Fibroblast of villous mesenchyme (primary cell): ENCODE results near the gene VPS51. TPM values are rescaled to one million over a fixed set of nuclear protein-coding genes. Genes with fewer than 3 reads are reported as not detected.

Source experiments
- DNase-seq: peaks from one replicate; pipeline ENCODE4 v3.0.0-alpha.2; 2010; ENCODE audit warnings: low read depth
- H3K4me3 ChIP-seq: 2 replicates; pipeline ENCODE4 v1.5.1; 2011; ENCODE audit warnings: low read depth, mild to moderate bottlenecking, low read length
- small RNA-seq: library from RNA; depleted of rRNA; stranded (forward); fragments of <200 nt; gene quantifications from one replicate; pipeline ENCODE3, GENCODE V24; 2012
- total RNA-seq: library from RNA; depleted of rRNA; stranded (reverse); fragments of >200 nt; gene quantifications from 2 replicates; pipeline ENCODE4 v1.2.3, GENCODE V29; 2012
- TF ChIP-seq, protein P1 (sequence below): IDR thresholded peaks from 2 replicates; pipeline ENCODE4 v1.5.1; 2012; ENCODE audit warnings: low read depth, mild to moderate bottlenecking, low read length; ENCODE audit not compliant: insufficient read depth

VPS51 gene
- total RNA-seq, 1 donor, result 104 TPM

DNA sequence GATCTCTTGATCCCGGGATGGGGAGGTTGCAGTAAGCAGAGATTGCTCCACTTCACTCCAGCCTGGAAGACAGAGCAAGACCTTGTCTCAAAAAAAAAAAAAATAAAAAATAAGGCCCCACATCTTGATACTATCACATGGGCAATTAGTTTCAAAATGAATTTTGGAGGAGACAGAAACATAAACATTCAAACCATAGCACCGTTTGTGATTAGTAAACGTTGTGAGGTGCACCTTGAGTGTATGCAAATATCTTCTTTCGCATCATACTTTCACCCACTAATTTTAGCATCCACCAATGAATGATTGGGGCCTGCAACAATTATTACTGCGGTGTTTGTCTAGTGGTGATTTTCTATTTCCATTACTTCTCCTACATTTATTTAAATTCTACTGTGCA is 63.0 kb downstream of the VPS51 start:
- no peak for DNase-seq
- no peak overlapping the region for H3K4me3 ChIP-seq
- TF ChIP-seq, protein P1, sequence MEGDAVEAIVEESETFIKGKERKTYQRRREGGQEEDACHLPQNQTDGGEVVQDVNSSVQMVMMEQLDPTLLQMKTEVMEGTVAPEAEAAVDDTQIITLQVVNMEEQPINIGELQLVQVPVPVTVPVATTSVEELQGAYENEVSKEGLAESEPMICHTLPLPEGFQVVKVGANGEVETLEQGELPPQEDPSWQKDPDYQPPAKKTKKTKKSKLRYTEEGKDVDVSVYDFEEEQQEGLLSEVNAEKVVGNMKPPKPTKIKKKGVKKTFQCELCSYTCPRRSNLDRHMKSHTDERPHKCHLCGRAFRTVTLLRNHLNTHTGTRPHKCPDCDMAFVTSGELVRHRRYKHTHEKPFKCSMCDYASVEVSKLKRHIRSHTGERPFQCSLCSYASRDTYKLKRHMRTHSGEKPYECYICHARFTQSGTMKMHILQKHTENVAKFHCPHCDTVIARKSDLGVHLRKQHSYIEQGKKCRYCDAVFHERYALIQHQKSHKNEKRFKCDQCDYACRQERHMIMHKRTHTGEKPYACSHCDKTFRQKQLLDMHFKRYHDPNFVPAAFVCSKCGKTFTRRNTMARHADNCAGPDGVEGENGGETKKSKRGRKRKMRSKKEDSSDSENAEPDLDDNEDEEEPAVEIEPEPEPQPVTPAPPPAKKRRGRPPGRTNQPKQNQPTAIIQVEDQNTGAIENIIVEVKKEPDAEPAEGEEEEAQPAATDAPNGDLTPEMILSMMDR, result no peak

DNA sequence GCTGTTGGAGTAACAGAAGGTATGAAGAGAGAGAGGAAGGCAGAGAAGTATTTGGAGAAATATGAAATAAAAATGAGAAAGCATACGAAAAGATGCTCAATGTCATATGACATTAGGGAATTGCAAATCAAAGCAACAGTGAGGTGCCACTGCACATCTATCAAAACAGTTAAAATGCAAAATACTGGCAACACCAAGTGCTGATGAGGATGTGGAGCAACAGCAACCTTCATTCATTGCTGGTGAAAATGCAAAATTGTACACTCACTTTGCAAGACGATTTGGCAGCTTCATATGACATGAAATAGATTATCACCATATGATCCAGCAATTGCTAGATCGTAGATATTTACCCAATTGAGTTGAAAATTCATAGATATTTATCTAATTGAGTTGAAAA is 64.6 kb downstream of the VPS51 start:
- DNase-seq, result no peak
- TF ChIP-seq, protein P1, result no peak
- H3K4me3 ChIP-seq, result no peak overlapping the region

Small RNA genes within 50 kb of the gene (small RNA-seq; reads per million reads assigned to genes)
- gene HIGD1AP10 (not detected), gene PDCL2P2 (not detected), gene RNU2-23P (69.3 reads per million, percentile 96 among the genes with 10 or more reads in this experiment)

Other genes starting within 250 kb of the VPS51 start
- gene EHD1, start 217.6 kb upstream of the VPS51 start, total RNA-seq, result 80.2 and 93.7 TPM in 2 replicates
- gene ATG2A, start 179.0 kb upstream of the VPS51 start, total RNA-seq, result 12.1 and 13.2 TPM in 2 replicates
- 11.6 and 14.2 TPM in 2 replicates for gene PPP2R5B, start 171.5 kb upstream of the VPS51 start, total RNA-seq
- not detected in 2 replicates for gene GPHA2, start 160.3 kb upstream of the VPS51 start, total RNA-seq
- gene MAJIN, start 124.1 kb upstream of the VPS51 start, total RNA-seq, result not detected in 2 replicates
- 0.86 and 1.3 TPM in 2 replicates for gene BATF2, start 99.2 kb upstream of the VPS51 start, total RNA-seq
- 44.5 and 73.4 TPM in 2 replicates for gene ARL2, start 82.1 kb upstream of the VPS51 start, total RNA-seq
- gene SNX15, start 68.8 kb upstream of the VPS51 start, total RNA-seq, result 12.5 and 14.5 TPM in 2 replicates
- 10.4 and 13.5 TPM in 2 replicates for gene SAC3D1, start 55.0 kb upstream of the VPS51 start, total RNA-seq
- 23.7 and 27.4 TPM in 2 replicates for gene NAALADL1, start 37.7 kb upstream of the VPS51 start, total RNA-seq
- gene CDCA5, start 12.2 kb upstream of the VPS51 start, total RNA-seq, result 7.4 and 15.5 TPM in 2 replicates
- gene ZFPL1, start 12.0 kb upstream of the VPS51 start, total RNA-seq, result 28.9 and 46.7 TPM in 2 replicates
- 31.6 and 45.8 TPM in 2 replicates for gene TM7SF2, start 15.7 kb downstream of the VPS51 start, total RNA-seq
- 11.2 and 15.1 TPM in 2 replicates for gene ZNHIT2, start 21.5 kb downstream of the VPS51 start, total RNA-seq
- 137 and 279 TPM in 2 replicates for gene FAU, start 25.9 kb downstream of the VPS51 start, total RNA-seq
- gene MRPL49, start 26.1 kb downstream of the VPS51 start, total RNA-seq, result 41.2 and 54.4 TPM in 2 replicates
- 13.0 and 13.5 TPM in 2 replicates for gene SYVN1, start 38.3 kb downstream of the VPS51 start, total RNA-seq
- gene SPDYC, start 74.0 kb downstream of the VPS51 start, total RNA-seq, result not detected in 2 replicates
- gene CAPN1, start 85.7 kb downstream of the VPS51 start, total RNA-seq, result 123 and 133 TPM in 2 replicates
- gene POLA2, start 165.7 kb downstream of the VPS51 start, total RNA-seq, result 7.1 and 12.1 TPM in 2 replicates
- 21.3 and 32.8 TPM in 2 replicates for gene CDC42EP2, start 218.7 kb downstream of the VPS51 start, total RNA-seq
- gene DPF2, start 237.6 kb downstream of the VPS51 start, total RNA-seq, result 47.0 and 60.9 TPM in 2 replicates